Mammary epithelial cell (primary cell): ENCODE data around the gene BTG2.

Source experiments
- CTCF ChIP-seq, 2 donors: IDR thresholded peaks in 1 of 2; conservative IDR thresholded peaks in 1 of 2; 2 replicates each; pipeline ENCODE4 v1.5.1; 2011 to 2012; ENCODE audit warnings: inconsistent platforms in 2 of 2, low read length in 2 of 2, mild to moderate bottlenecking in 2 of 2, control low read depth in 1 of 2, low read depth in 1 of 2; ENCODE audit not compliant: insufficient read depth in 1 of 2; ENCODE audit errors: extremely low read depth in 1 of 2
- EZH2 ChIP-seq: IDR thresholded peaks from 2 replicates; pipeline ENCODE4 v1.6.1; 2012; ENCODE audit warnings: low read length, inconsistent platforms, borderline replicate concordance

- TF ChIP-seq CTCF (conservative IDR thresholded peaks at IDR 0.05 in 1 of 2, IDR thresholded peaks at IDR 0.05 in 1 of 2; ENCODE audit: extremely low read depth in 1 of 2, insufficient read depth in 1 of 2, low read depth in 1 of 2, low read length in 2 of 2) (no peak), EZH2 (no peak)
These were observed 21.7 kb upstream of the BTG2 start for GRCh38 chr1:203283597-203283996.
